Fibroblast of lung (primary cell): Measurements from ENCODE around the gene CAPN8. TPM values are rescaled to one million over a fixed set of nuclear protein-coding genes. Genes with fewer than 3 reads are reported as not detected.

Experiments used
- DNase-seq, 2 donors: peaks; one replicate each; pipeline versions ENCODE4 v3.0.0 to v3.0.0-alpha.2; 2010; ENCODE audit warnings: low read depth in 2 of 2
- H2AFZ ChIP-seq: 2 replicates; pipeline ENCODE4 v1.5.1; 2012; ENCODE audit warnings: low read length, control low read depth, inconsistent platforms
- H3K27ac ChIP-seq: 2 replicates; pipeline ENCODE4 v1.5.1; 2011; ENCODE audit warnings: low read length, control low read depth; ENCODE audit not compliant: insufficient read depth
- H3K27me3 ChIP-seq: 2 replicates; pipeline ENCODE4 v1.5.1; 2011; ENCODE audit warnings: mild to moderate bottlenecking, low read length; ENCODE audit not compliant: control insufficient read depth, insufficient read depth
- H3K36me3 ChIP-seq: 2 replicates; pipeline ENCODE4 v1.5.1; 2011; ENCODE audit warnings: low read length; ENCODE audit not compliant: control insufficient read depth, insufficient read depth
- H3K4me1 ChIP-seq: 2 replicates; pipeline ENCODE4 v1.5.1; 2011; ENCODE audit warnings: low read length; ENCODE audit not compliant: control insufficient read depth, insufficient read depth; ENCODE audit errors: extremely low read depth
- H3K4me2 ChIP-seq: 2 replicates; pipeline ENCODE4 v1.5.1; 2011; ENCODE audit warnings: low read length, control low read depth; ENCODE audit not compliant: insufficient read depth; ENCODE audit errors: extremely low read depth
- H3K4me3 ChIP-seq, 4 experiments: fragments of 200-600 bp in 1 of 4; sonication (generic) in 1 of 4; replicated peaks in 1 of 4; 2 replicates each; pipeline ENCODE4 v1.5.1; 2011 to 2016; ENCODE audit warnings: low read length in 4 of 4, low read depth in 3 of 4, mild to moderate bottlenecking in 3 of 4, control low read depth in 2 of 4, inconsistent platforms in 1 of 4, mixed read lengths in 1 of 4; ENCODE audit not compliant: insufficient read depth in 1 of 4; ENCODE audit errors: control extremely low read depth in 1 of 4
- H3K79me2 ChIP-seq: 2 replicates; pipeline ENCODE4 v1.5.1; 2012; ENCODE audit warnings: mild to moderate bottlenecking, low read length, inconsistent platforms; ENCODE audit not compliant: control insufficient read depth, insufficient read depth
- H3K9ac ChIP-seq: 2 replicates; pipeline ENCODE4 v1.5.1; 2011; ENCODE audit warnings: mild to moderate bottlenecking, low read length, control low read depth; ENCODE audit not compliant: insufficient read depth
- H3K9me3 ChIP-seq: 2 replicates; pipeline ENCODE4 v1.5.1; 2012; ENCODE audit warnings: low read depth, low read length; ENCODE audit not compliant: control insufficient read depth, insufficient read depth
- H4K20me1 ChIP-seq: 2 replicates; pipeline ENCODE4 v1.5.1; 2011; ENCODE audit warnings: low read length; ENCODE audit not compliant: control insufficient read depth, insufficient read depth; ENCODE audit errors: extremely low read depth
- CTCF ChIP-seq, 2 donors: IDR thresholded peaks in 1 of 2; conservative IDR thresholded peaks in 1 of 2; 1 replicate in 1 of 2; 2 replicates in 1 of 2; pipeline ENCODE4 v1.5.1; 2011 to 2012; ENCODE audit warnings: low read length in 2 of 2, control low read depth in 1 of 2, inconsistent platforms in 1 of 2, low read depth in 1 of 2, mild to moderate bottlenecking in 1 of 2
- EZH2 ChIP-seq: IDR thresholded peaks from 2 replicates; pipeline ENCODE4 v1.5.1; 2012; ENCODE audit warnings: low read length, control low read depth, mild to moderate bottlenecking; ENCODE audit errors: missing control alignments
- polyA plus RNA-seq, 2 donors: library from polyadenylated mRNA; depleted of rRNA in 1 of 2; stranded (reverse) in 1 of 2; unstranded in 1 of 2; fragments of >200 nt; gene quantifications; 2 replicates each; pipeline ENCODE4 v1.2.1, GENCODE V29; 2011 to 2012; ENCODE audit warnings: missing spikeins in 1 of 2
- total RNA-seq: library from RNA; depleted of rRNA; stranded (reverse); fragments of >200 nt; gene quantifications from 2 replicates; pipeline ENCODE4 v1.2.1, GENCODE V29; 2014

Gene CAPN8
- total and polyA plus RNA-seq, 2 donors (not counting 1 experiment from before 2014, with no cell fraction given): not detected

DNA sequence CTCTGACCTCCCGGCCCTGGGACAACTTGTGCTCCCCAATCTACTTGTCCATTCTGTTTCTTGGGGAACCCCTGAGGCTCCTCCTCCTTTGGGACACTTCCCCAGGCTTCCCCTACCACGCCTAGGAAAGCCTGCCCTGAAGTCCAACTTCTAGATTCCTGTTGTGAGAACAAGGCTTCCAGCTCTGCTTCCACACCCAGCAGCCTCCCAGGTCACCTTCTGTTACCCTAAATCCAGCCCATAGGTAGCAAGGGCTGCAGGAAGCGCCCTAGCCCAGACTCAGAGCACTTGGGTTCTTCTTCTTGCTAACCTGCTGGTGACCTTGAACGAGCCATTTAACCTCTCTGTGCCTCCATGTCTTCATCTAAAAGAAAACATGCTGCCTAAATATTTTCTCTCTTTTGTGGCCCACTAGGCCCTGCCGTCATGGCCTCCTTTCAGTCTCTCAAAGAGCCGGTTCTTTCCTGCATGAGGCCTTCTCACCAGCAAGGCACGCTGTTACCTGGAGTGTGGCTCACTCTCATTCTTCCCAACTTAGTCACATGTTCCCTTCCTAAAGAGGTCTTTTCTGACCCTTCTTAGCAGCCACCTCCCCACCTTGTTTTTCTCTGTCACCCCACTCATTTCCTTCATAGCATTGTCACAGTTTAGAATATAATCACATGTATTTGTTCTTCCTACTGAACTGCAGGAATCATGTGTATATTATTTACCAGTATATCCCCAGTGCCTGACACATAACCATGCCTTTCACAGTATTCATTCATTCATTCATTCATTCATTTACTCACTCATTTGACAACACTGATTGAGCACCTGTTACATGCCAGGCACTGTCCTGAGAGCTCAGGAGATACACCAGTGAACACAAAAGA, 48.3 kb upstream of the CAPN8 start:
- no peaks in the 10 kb centered on the region for H3K9me3 ChIP-seq
- peaks cover 64% of the 10 kb centered on the region for H3K79me2 ChIP-seq
- peaks cover 12% of the 10 kb centered on the region for H3K36me3 ChIP-seq
- H2AFZ ChIP-seq: no peak overlapping the region
- H4K20me1 ChIP-seq: no peaks in the 10 kb centered on the region
- TF ChIP-seq EZH2: no peak
- no peak for TF ChIP-seq CTCF (conservative IDR thresholded peaks at IDR 0.05 in 1 of 2, IDR thresholded peaks at IDR 0.05 in 1 of 2; ENCODE audit: low read depth in 1 of 2, low read length in 2 of 2)
- H3K27ac ChIP-seq: peak overlapping the region; percentile 94
- peaks cover 27% of the 10 kb centered on the region for H3K4me1 ChIP-seq
- no peaks in the 10 kb centered on the region for H3K27me3 ChIP-seq
- H3K9ac ChIP-seq: peak overlapping the region; percentile 97
- DNase-seq: no peak
- H3K4me3 ChIP-seq: peak overlapping the region; percentile 86 to 96 (median 94)
- H3K4me2 ChIP-seq: peak overlapping the region; percentile 100

DNA sequence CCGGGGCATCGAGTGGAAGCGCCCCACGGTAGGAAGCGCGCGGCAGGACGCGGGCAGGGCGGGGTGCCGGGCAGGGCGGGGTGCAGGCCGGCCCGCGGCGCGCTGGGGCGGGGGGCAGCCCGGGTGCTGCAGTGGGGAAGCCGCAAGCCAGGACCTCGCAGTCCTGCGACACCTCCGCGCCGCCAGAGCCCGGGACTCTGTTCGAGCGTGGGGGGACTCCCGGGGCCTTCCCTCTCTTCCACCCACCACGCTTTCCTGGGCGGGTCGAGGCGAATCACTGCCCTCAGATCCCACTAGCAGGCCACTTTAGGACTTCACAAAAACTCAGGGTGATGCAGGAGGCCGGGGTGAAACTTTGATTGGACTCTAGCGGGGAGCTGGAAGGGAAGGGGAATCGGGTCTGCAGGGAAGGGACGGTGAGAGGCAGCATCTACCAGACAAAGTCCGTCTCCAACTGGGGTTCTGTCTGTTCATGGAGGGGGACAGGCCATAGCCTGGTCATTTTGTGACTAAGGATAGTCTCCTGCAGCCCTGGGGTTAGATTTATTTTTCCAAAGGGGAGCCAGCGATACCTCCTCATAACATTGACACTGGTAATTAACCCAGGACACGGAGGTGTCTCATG, 47.5 kb upstream of the CAPN8 start:
- Histone ChIP-seq H3K79me2 (peaks cover 56% of the 10 kb centered on the region), H3K4me1 (peaks cover 30% of the 10 kb centered on the region), H3K36me3 (peaks cover 11% of the 10 kb centered on the region), H3K4me2 (peak overlapping the region; percentile 100), H3K27me3 (no peaks in the 10 kb centered on the region), H3K9ac (peak overlapping the region; percentile 97), H3K9me3 (no peaks in the 10 kb centered on the region), H3K27ac (peak overlapping the region; percentile 94), H4K20me1 (no peaks in the 10 kb centered on the region), H2AFZ (no peak overlapping the region), H3K4me3 (peak overlapping the region; percentile 86 to 96 (median 94))
- no peak for TF ChIP-seq CTCF (conservative IDR thresholded peaks at IDR 0.05 in 1 of 2, IDR thresholded peaks at IDR 0.05 in 1 of 2; ENCODE audit: low read depth in 1 of 2, low read length in 2 of 2)
- TF ChIP-seq EZH2: no peak
- DNase-seq: no peak

GRCh38 chr1:223712194-223712849, 46.8 kb upstream of the CAPN8 start, which contains the start of gene CAPN2:
CAPN2 (plus strand) TSS chr1:223712539; CDS start chr1:223712641, 102 bp downstream.
- H4K20me1 ChIP-seq: no peaks in the 10 kb centered on the region
- peaks cover 49% of the 10 kb centered on the region for H3K79me2 ChIP-seq
- TF ChIP-seq CTCF (conservative IDR thresholded peaks at IDR 0.05 in 1 of 2, IDR thresholded peaks at IDR 0.05 in 1 of 2; ENCODE audit: low read depth in 1 of 2, low read length in 2 of 2) (peak; percentile 34 to 43), EZH2 (no peak)
- no peaks in the 10 kb centered on the region for H3K9me3 ChIP-seq
- H3K36me3 ChIP-seq: peaks cover 7% of the 10 kb centered on the region
- peak within 1 kb of the TSS; percentile 86 to 96 (median 94) for H3K4me3 ChIP-seq
- H3K4me1 ChIP-seq: peaks cover 34% of the 10 kb centered on the region
- H3K9ac ChIP-seq: peak within 1 kb of the TSS; percentile 97
- no peaks in the 10 kb centered on the region for H3K27me3 ChIP-seq
- H3K27ac ChIP-seq: peak within 1 kb of the TSS; percentile 94
- peak within 1 kb of the TSS; percentile 57 for H2AFZ ChIP-seq
- DNase-seq: peak; percentile 85 to 89
- H3K4me2 ChIP-seq: peak within 1 kb of the TSS; percentile 100
